KOPT-K1 (cell line): Measurements from ENCODE around the gene OCLN.
"Not testable (repeated sequence)": the region's sequence is repeated elsewhere in the genome, so short reads cannot be mapped to it uniquely, and the experiment has no call there.

ENCODE experiments used
- H3K27ac ChIP-seq: fragments of 200-600 bp; sonication (generic); 2 replicates; pipeline ENCODE4 v1.5.1; 2016; ENCODE audit warnings: antibody characterized with exemption, mild to moderate bottlenecking, low read depth, low read length; ENCODE audit not compliant: poor library complexity, severe bottlenecking
- H3K36me3 ChIP-seq: fragments of 200-600 bp; sonication (generic); 2 replicates; pipeline ENCODE4 v1.5.1; 2017; ENCODE audit warnings: antibody characterized with exemption, mild to moderate bottlenecking, low read length, moderate library complexity; ENCODE audit not compliant: insufficient read depth
- H3K9me3 ChIP-seq: fragments of 200-600 bp; sonication (generic); 2 replicates; pipeline ENCODE4 v1.5.1; 2017; ENCODE audit warnings: antibody characterized with exemption, low read length, mild to moderate bottlenecking; ENCODE audit not compliant: insufficient read depth, poor library complexity, severe bottlenecking

Gene OCLN

GRCh38 chr5:69606839-69607238 is 114.2 kb downstream of the OCLN start:
- H3K36me3 ChIP-seq, H3K27ac ChIP-seq, H3K9me3 ChIP-seq: not testable (repeated sequence)
